ENCODE data around the gene DENND4C.

- TF ChIP-seq, protein P1, sequence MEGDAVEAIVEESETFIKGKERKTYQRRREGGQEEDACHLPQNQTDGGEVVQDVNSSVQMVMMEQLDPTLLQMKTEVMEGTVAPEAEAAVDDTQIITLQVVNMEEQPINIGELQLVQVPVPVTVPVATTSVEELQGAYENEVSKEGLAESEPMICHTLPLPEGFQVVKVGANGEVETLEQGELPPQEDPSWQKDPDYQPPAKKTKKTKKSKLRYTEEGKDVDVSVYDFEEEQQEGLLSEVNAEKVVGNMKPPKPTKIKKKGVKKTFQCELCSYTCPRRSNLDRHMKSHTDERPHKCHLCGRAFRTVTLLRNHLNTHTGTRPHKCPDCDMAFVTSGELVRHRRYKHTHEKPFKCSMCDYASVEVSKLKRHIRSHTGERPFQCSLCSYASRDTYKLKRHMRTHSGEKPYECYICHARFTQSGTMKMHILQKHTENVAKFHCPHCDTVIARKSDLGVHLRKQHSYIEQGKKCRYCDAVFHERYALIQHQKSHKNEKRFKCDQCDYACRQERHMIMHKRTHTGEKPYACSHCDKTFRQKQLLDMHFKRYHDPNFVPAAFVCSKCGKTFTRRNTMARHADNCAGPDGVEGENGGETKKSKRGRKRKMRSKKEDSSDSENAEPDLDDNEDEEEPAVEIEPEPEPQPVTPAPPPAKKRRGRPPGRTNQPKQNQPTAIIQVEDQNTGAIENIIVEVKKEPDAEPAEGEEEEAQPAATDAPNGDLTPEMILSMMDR (IDR thresholded peaks at IDR 0.05; ENCODE audit: low read length) = no peak; the same call in 1 of the 2 replicates
- TF ChIP-seq EZH2 (IDR thresholded peaks at IDR 0.05; ENCODE audit: borderline replicate concordance, low read length) = no peak
These were observed 178.4 kb downstream of the DENND4C start, which contains the start of gene ACER2 for GRCh38 chr9:19408693-19409400.

Data from OCI-LY1 (cell line).